Fibroblast of lung (primary cell): ENCODE results near the gene S100A2. TPM values are rescaled to one million over a fixed set of nuclear protein-coding genes. Genes with fewer than 3 reads are reported as not detected.

Source experiments
- DNase-seq, 2 donors: peaks; one replicate each; pipeline versions ENCODE4 v3.0.0 to v3.0.0-alpha.2; 2010; ENCODE audit warnings: low read depth in 2 of 2
- H2AFZ ChIP-seq: 2 replicates; pipeline ENCODE4 v1.5.1; 2012; ENCODE audit warnings: low read length, control low read depth, inconsistent platforms
- H3K27ac ChIP-seq: 2 replicates; pipeline ENCODE4 v1.5.1; 2011; ENCODE audit warnings: low read length, control low read depth; ENCODE audit not compliant: insufficient read depth
- H3K27me3 ChIP-seq: 2 replicates; pipeline ENCODE4 v1.5.1; 2011; ENCODE audit warnings: mild to moderate bottlenecking, low read length; ENCODE audit not compliant: control insufficient read depth, insufficient read depth
- H3K36me3 ChIP-seq: 2 replicates; pipeline ENCODE4 v1.5.1; 2011; ENCODE audit warnings: low read length; ENCODE audit not compliant: control insufficient read depth, insufficient read depth
- H3K4me1 ChIP-seq: 2 replicates; pipeline ENCODE4 v1.5.1; 2011; ENCODE audit warnings: low read length; ENCODE audit not compliant: control insufficient read depth, insufficient read depth; ENCODE audit errors: extremely low read depth
- H3K4me2 ChIP-seq: 2 replicates; pipeline ENCODE4 v1.5.1; 2011; ENCODE audit warnings: low read length, control low read depth; ENCODE audit not compliant: insufficient read depth; ENCODE audit errors: extremely low read depth
- H3K4me3 ChIP-seq, 4 experiments: fragments of 200-600 bp in 1 of 4; sonication (generic) in 1 of 4; replicated peaks in 1 of 4; 2 replicates each; pipeline ENCODE4 v1.5.1; 2011 to 2016; ENCODE audit warnings: low read length in 4 of 4, low read depth in 3 of 4, mild to moderate bottlenecking in 3 of 4, control low read depth in 2 of 4, inconsistent platforms in 1 of 4, mixed read lengths in 1 of 4; ENCODE audit not compliant: insufficient read depth in 1 of 4; ENCODE audit errors: control extremely low read depth in 1 of 4
- H3K79me2 ChIP-seq: 2 replicates; pipeline ENCODE4 v1.5.1; 2012; ENCODE audit warnings: mild to moderate bottlenecking, low read length, inconsistent platforms; ENCODE audit not compliant: control insufficient read depth, insufficient read depth
- H3K9ac ChIP-seq: 2 replicates; pipeline ENCODE4 v1.5.1; 2011; ENCODE audit warnings: mild to moderate bottlenecking, low read length, control low read depth; ENCODE audit not compliant: insufficient read depth
- H3K9me3 ChIP-seq: 2 replicates; pipeline ENCODE4 v1.5.1; 2012; ENCODE audit warnings: low read depth, low read length; ENCODE audit not compliant: control insufficient read depth, insufficient read depth
- H4K20me1 ChIP-seq: 2 replicates; pipeline ENCODE4 v1.5.1; 2011; ENCODE audit warnings: low read length; ENCODE audit not compliant: control insufficient read depth, insufficient read depth; ENCODE audit errors: extremely low read depth
- CTCF ChIP-seq, 2 donors: IDR thresholded peaks in 1 of 2; conservative IDR thresholded peaks in 1 of 2; 1 replicate in 1 of 2; 2 replicates in 1 of 2; pipeline ENCODE4 v1.5.1; 2011 to 2012; ENCODE audit warnings: low read length in 2 of 2, control low read depth in 1 of 2, inconsistent platforms in 1 of 2, low read depth in 1 of 2, mild to moderate bottlenecking in 1 of 2
- EZH2 ChIP-seq: IDR thresholded peaks from 2 replicates; pipeline ENCODE4 v1.5.1; 2012; ENCODE audit warnings: low read length, control low read depth, mild to moderate bottlenecking; ENCODE audit errors: missing control alignments
- polyA plus RNA-seq, 2 donors: library from polyadenylated mRNA; depleted of rRNA in 1 of 2; stranded (reverse) in 1 of 2; unstranded in 1 of 2; fragments of >200 nt; gene quantifications; 2 replicates each; pipeline ENCODE4 v1.2.1, GENCODE V29; 2011 to 2012; ENCODE audit warnings: missing spikeins in 1 of 2
- total RNA-seq: library from RNA; depleted of rRNA; stranded (reverse); fragments of >200 nt; gene quantifications from 2 replicates; pipeline ENCODE4 v1.2.1, GENCODE V29; 2014

S100A2 gene
- total and polyA plus RNA-seq, 2 donors (not counting 1 experiment from before 2014, with no cell fraction given), result 3.6 to 4.8 TPM

GRCh38 chr1:153535242-153536011 lies 30.2 kb downstream of the S100A2 start, which contains the start of gene S100A6:
TSS of gene S100A6 (minus strand) at chr1:153535991. CDS start at chr1:153535339, 652 bp downstream.
- H3K27me3 ChIP-seq, result no peaks in the 10 kb centered on the region
- TF ChIP-seq CTCF (conservative IDR thresholded peaks at IDR 0.05 in 1 of 2, IDR thresholded peaks at IDR 0.05 in 1 of 2; ENCODE audit: low read depth in 1 of 2, low read length in 2 of 2) (no peak), EZH2 (no peak)
- peak within 1 kb of the TSS; percentile 89 for H3K4me2 ChIP-seq
- peak; percentile 28 to 60 for DNase-seq
- peak within 1 kb of the TSS; percentile 93 for H3K9ac ChIP-seq
- peak within 1 kb of the TSS; percentile 96 to 100 (median 98) for H3K4me3 ChIP-seq
- H3K9me3 ChIP-seq, result no peaks in the 10 kb centered on the region
- H3K27ac ChIP-seq, result peak within 1 kb of the TSS; percentile 98
- peak within 1 kb of the TSS; percentile 43 for H2AFZ ChIP-seq
- H3K4me1 ChIP-seq, result peaks cover 18% of the 10 kb centered on the region
- H3K79me2 ChIP-seq, result peaks cover 23% of the 10 kb centered on the region
- no peaks in the 10 kb centered on the region for H4K20me1 ChIP-seq
- H3K36me3 ChIP-seq, result peaks cover 6% of the 10 kb centered on the region

GRCh38 chr1:153534925-153535241 lies 30.8 kb downstream of the S100A2 start:
- no peak for DNase-seq
- Histone ChIP-seq H3K4me1 (peaks cover 13% of the 10 kb centered on the region), H3K27me3 (no peaks in the 10 kb centered on the region), H3K79me2 (peaks cover 23% of the 10 kb centered on the region), H3K4me3 (peak overlapping the region; percentile 96 to 100 (median 98)), H3K9ac (peak overlapping the region; percentile 93), H3K4me2 (peak overlapping the region; percentile 86), H3K9me3 (no peaks in the 10 kb centered on the region), H3K27ac (peak overlapping the region; percentile 98), H3K36me3 (peaks cover 6% of the 10 kb centered on the region), H4K20me1 (no peaks in the 10 kb centered on the region), H2AFZ (no peak overlapping the region)
- no peak for TF ChIP-seq CTCF (conservative IDR thresholded peaks at IDR 0.05 in 1 of 2, IDR thresholded peaks at IDR 0.05 in 1 of 2; ENCODE audit: low read depth in 1 of 2, low read length in 2 of 2)
- no peak for TF ChIP-seq EZH2

- H4K20me1 ChIP-seq, result no peaks in the 10 kb centered on the region
- H2AFZ ChIP-seq, result no peak overlapping the region
- H3K9ac ChIP-seq, result peak overlapping the region; percentile 93
- H3K27ac ChIP-seq, result peak overlapping the region; percentile 98
- peaks cover 6% of the 10 kb centered on the region for H3K36me3 ChIP-seq
- no peaks in the 10 kb centered on the region for H3K9me3 ChIP-seq
- peak overlapping the region; percentile 96 to 100 (median 98) for H3K4me3 ChIP-seq
- no peaks in the 10 kb centered on the region for H3K27me3 ChIP-seq
- peaks cover 10% of the 10 kb centered on the region for H3K4me1 ChIP-seq
- DNase-seq, result peak; percentile 50 to 63
- TF ChIP-seq CTCF (conservative IDR thresholded peaks at IDR 0.05 in 1 of 2, IDR thresholded peaks at IDR 0.05 in 1 of 2; ENCODE audit: low read depth in 1 of 2, low read length in 2 of 2), result no peak
- TF ChIP-seq EZH2, result no peak
- peaks cover 23% of the 10 kb centered on the region for H3K79me2 ChIP-seq
- H3K4me2 ChIP-seq, result peak overlapping the region; percentile 86
Observed at GRCh38 chr1:153534226-153534924, 31.3 kb downstream of the S100A2 start.
